ENCODE results near the gene INTU.
"Not testable (repeated sequence)": the region's sequence is repeated elsewhere in the genome, so short reads cannot be mapped to it uniquely, and the experiment has no call there.

INTU gene

DNA sequence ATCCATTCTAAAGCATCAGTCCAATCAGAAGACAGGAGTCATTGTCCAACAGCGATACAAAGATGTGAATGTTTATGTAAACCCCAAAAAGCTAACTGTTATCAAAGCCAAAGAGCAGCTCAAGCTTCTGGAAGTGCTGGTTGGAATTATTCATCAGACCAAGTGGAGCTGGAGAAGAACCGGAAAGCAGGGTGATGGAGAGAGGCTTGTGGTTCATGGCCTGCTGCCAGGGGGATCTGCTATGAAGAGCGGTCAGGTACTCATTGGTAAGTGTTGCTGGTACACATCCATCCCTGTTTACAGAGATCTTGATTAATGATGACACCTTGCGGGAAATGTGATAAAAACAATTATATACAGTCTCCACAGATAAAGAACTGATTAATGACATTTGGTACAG lies 11.0 kb downstream of the INTU start:
- DNase-seq (ENCODE audit: low read depth in 2 of 2): no peak

DNA sequence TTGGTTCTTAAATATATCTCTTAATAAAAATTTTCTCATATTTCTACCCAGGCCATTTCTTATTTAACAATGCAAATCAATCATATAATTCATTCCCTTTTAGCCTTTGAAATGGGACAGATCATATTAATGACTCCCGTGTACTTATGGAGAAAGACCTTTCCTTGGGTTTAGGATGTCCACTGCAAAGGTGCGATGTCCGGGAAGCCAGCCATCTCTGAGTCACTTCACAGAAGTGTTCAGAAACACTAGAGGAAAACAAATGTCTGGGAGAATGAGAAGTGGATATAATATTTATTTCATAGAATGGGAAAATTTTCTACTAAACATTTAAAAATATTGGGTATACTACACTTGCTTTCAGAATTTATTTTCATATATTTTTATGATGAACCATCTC lies 15.3 kb downstream of the INTU start:
- DNase-seq (ENCODE audit: low read depth in 2 of 2): no peak

DNA sequence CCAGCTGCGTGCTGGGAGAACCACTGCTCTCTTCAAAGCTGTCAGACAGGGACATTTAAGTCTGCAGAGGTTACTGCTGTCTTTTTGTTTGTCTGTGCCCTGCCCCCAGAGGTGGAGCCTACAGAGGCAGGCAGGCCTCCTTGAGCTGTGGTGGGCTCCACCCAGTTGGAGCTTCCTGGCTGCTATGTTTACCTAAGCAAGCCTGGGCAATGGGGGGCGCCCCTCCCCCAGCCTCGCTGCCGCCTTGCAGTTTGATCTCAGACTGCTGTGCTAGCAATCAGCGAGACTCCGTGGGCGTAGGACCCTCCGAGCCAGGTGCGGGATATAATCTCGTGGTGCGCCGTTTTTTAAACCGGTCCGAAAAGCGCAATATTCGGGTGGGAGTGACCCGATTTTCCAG lies 22.8 kb downstream of the INTU start:
- DNase-seq (ENCODE audit: low read depth in 2 of 2): not testable (repeated sequence)

- DNase-seq (ENCODE audit: low read depth in 2 of 2): no peak
Observed at GRCh38 chr4:127656047-127656680, 23.4 kb downstream of the INTU start.

DNA sequence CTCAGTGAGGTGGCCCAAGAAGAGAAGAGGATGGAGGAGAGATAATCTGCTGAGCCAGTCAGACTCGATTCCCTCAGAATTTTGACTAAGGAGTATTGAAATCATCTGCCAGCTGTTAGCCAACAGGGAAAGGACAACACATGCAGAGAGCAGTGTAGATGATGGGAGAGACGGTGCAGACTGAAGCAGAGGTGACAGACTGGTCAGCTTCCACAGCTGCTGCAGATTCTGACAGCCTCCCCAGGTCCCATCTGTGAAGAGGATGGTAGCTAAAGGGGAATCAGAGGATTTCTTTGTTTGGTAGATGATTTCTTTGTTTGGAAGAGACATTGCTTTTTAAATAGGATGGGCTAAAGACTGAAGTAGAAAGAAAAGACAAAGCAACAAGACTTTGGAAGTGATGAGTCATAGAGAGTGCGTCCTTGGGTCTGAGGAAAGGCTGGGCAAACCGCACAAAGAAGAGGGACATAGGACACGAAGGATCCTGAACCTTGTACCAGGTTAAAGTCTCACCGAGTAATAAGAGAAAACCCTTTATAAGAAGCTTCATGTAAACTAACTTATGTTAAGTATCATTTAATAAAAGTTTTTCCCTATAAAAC lies 27.6 kb downstream of the INTU start:
- no peak for DNase-seq (ENCODE audit: low read depth in 2 of 2)

GRCh38 chr4:127667116-127667515 lies 34.4 kb downstream of the INTU start:
- no peak for DNase-seq (ENCODE audit: low read depth in 2 of 2)

DNA sequence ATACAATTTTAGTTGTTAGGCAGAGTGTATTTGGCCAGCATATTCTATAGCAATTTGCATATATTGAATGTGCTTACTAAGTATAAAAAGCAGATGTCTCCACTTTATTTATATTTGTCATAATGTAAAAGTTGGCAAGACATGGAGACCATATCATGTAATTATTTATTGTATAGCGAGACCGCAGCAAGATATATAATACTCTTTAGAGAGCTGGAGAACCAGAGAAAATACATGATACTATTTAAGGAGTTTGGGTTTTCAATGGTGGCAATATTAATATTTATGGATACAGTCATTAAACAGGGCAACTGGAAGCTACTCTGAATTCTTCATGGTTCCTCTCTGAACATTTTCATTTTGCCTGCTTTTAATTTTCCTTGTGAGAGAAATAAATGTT lies 35.0 kb downstream of the INTU start:
- no peak for DNase-seq (ENCODE audit: low read depth in 2 of 2)

- no peak for DNase-seq (ENCODE audit: low read depth in 2 of 2)
Observed at GRCh38 chr4:127668770-127669169, 36.0 kb downstream of the INTU start.

- DNase-seq (ENCODE audit: low read depth in 2 of 2): no peak
Observed at GRCh38 chr4:127669691-127670090, 36.9 kb downstream of the INTU start.

GRCh38 chr4:127672111-127672510 lies 39.4 kb downstream of the INTU start:
- no peak for DNase-seq (ENCODE audit: low read depth in 2 of 2)

GRCh38 chr4:127685292-127685691 lies 52.5 kb downstream of the INTU start:
- DNase-seq (ENCODE audit: low read depth in 2 of 2): no peak

DNA sequence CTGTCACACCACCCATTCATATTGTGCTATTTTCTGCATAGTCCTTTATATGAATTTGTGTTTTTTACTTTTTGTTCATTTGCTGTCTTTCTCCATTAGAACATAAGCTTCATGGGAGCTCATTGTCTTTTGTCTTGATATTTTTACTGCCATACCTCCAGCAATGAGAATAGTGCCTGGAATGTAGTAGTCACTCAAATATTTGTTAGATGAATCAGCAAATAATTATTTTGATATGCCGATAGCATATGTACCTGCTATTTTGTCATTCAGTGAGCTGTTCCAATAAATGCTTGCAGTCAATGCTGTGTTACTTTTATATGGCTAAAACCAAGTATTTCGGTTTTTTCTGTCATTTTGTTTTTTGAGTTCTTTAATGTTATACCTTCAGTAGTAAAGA lies 53.9 kb downstream of the INTU start:
- no peak for DNase-seq (ENCODE audit: low read depth in 2 of 2)

DNA sequence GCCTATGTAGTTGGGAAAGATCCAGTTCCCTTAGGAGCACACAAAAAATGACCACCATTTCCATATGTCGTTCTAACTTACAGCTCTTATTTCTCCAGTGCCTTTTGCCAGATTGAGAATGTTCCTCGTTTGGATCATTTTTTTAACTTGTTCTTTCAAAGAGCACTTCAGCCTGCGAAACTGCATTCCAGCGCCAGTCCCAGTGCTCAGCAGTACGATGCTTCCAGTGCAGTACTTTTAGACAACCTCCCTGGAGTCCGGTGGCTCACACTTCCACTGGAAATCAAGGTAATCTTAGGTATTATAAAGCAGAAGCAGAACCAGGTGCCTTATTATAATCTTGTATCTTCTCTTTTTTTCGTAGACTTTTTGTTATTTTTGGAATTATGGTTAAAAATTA lies 54.8 kb downstream of the INTU start:
- DNase-seq (ENCODE audit: low read depth in 2 of 2): no peak

DNA sequence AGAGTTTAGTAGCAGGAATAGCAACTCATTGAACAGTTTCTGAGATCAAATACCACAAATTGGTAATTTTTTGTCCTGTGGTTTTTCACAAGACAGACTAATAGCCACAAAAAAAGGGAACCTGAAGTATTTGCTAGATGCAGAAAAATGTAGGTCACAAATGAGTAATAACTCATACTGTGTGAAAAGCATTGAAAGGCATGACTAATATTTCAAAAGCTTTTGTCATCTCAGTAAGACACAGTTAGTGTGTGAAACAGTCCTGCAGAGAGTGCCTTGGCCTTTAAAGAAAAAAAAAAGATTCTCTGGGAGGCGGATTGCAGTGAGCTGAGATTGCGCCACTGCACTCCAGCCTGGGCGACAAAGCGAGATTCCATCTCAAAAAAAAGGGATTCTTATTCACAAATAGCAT lies 66.0 kb downstream of the INTU start:
- DNase-seq (ENCODE audit: low read depth in 2 of 2): no peak

- DNase-seq (ENCODE audit: low read depth in 2 of 2): no peak
Observed at GRCh38 chr4:127708985-127709384, 76.2 kb downstream of the INTU start.

DNA sequence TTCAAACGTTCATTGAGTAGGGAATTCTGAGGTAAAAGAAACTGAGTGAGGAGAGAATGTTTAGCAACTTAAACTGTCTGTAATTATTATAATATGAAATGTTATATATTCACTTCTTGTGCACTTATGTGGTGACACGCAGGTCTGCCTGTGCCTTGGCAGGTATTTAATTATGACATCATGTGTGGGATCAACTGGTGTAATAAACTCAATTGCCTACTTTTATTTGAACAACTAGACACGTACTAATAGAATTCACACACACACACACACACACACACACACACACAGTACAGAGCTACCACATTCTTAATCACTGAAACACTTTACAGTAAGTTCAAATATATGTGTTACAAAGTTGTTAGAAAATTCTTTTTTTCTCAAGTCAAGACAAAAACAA lies 76.7 kb downstream of the INTU start:
- DNase-seq (ENCODE audit: low read depth in 2 of 2): no peak

- no peak for DNase-seq (ENCODE audit: low read depth in 2 of 2)
Observed at GRCh38 chr4:127730142-127730913, 97.6 kb downstream of the INTU start, which contains the start of gene SLC25A31. Gene SLC25A31 (plus strand): TSS chr4:127730400. CDS start chr4:127730546, 146 bp downstream.

GRCh38 chr4:127731406-127731805 lies 98.6 kb downstream of the INTU start:
- no peak for DNase-seq (ENCODE audit: low read depth in 2 of 2)

DNA sequence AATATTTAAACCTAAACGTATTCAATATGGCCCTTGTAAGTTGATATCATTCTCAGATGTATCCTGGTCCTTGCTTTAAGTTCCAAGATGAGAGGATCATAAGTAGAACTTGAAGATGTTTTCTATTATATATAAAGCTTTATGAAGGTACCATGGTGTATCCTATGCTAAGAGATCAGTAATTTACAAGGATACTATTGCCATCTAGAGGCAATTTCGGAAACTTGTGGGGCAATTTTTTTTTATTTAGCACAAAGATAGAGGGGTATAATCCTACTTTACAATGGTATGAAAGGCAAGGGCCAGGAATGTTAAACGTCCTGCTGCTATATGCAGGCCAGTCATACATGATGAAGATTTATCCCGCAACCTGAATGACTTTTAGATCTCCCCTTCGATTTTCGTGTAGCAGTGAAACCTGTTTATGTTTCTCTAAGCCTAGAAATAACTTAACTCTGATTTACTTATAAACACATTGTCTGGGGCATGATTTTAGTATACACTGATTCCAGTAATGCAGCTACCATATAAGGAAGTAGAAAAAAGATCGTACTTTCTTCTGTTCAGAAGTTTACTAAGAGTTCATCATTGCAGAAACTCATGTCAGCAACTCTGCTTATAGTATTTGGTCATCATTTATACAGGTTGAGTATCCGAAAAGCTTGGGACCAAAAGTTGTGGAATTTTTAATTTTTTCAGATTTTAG lies 100.0 kb downstream of the INTU start:
- no peak for DNase-seq (ENCODE audit: low read depth in 2 of 2)

DNA sequence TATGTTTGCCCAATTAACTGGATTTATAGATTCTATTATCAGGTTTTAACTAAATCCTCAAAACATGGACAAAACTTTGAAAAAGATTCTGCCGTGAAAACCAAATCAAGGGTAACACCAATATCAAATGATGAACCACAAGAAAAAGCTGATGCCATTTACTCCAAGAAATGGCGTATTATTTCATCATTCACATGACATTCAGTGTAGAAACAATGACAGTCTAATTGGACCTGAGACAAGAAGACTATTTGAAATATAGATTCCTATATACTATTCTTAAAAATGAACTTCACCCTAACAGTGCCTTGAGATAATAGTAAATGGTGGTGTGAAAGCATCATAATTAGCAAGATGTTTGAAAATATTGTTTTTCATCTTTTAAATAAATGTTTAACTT lies 102.2 kb downstream of the INTU start:
- no peak for DNase-seq (ENCODE audit: low read depth in 2 of 2)

DNA sequence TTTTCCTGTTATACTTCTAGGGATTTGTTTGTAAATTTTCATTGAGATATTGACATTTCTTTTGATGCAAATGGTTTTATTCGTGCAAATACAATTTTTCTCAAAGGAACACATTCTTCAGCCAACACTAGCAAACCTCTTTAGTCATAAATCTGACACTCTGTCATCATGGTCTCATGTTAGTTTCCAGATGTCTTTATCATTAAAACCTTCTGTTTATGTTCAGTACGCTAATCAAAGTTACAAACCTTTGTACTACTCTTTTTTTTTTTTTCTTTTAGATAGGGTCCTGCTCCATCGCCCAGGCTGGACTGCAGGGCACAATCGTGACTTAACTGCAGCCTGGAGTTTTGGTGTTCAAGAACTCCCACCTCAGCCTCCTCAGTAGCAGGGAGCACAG lies 104.5 kb downstream of the INTU start:
- DNase-seq (ENCODE audit: low read depth in 2 of 2): no peak

DNA sequence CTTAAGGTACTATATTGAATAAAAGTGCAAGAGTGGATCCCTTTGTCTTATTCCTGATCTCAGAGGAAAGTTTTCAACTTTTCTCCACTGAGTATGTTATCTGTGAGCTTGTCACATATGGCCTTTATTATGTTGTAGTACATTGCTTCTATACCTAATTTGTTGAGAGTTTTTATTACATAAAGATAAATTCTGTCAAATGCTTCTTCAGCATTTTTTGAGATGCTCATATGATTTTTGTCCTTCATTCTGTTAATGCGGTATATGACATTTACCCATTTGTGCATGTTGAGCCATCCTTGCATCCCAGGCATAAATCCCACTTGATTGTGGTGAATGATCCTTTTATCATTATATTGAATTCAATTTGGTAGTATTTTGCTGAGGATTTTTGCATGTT lies 108.5 kb downstream of the INTU start:
- no peak for DNase-seq (ENCODE audit: low read depth in 2 of 2)

- DNase-seq (ENCODE audit: low read depth in 2 of 2): no peak
Observed at GRCh38 chr4:127747883-127748282, 115.1 kb downstream of the INTU start.

All from stimulated activated CD4-positive, alpha-beta T cell treated with anti-CD3 and anti-CD28 coated beads, Interleukin-15, amount 100 ng/mL, for 48 hours (primary cell).